NCI-H187 treated with DMSO at 0.1 percent for 48 hours (cell line): ENCODE results near the gene PGAP1.

Source experiments
- DNase-seq: peaks from one replicate; lab custom pipeline; 2025; lab: John Stamatoyannopoulos, UW

PGAP1 gene

GRCh38 chr2:196801674-196802261 is 124.7 kb downstream of the PGAP1 start:
- no peak for DNase-seq

DNA sequence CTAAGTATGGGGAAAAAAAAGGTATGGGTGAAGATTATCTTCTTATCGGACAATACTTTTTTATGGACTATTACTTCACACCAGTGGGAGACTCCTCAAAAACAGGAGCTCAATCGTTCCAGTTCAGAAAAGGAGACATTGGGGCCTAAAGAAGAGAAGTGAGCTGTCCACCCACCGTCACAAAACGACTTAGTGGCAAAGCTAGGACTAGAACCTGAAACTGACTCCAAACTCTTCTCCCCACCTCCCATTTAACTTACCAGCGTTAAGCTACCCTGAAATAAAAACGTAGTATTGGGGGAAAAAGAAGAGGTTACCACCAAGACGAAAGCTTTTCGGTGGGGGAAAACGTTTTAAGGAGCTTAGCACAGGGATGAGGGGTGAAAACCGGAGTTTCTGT is 127.5 kb downstream of the PGAP1 start:
- DNase-seq = no peak

GRCh38 chr2:196792865-196793264 is 133.6 kb downstream of the PGAP1 start:
- no peak for DNase-seq

- no peak for DNase-seq
Observed at GRCh38 chr2:196783431-196784094, 142.9 kb downstream of the PGAP1 start.
